ENCODE measurements around the gene ZSWIM5. TPM values are rescaled to one million over a fixed set of nuclear protein-coding genes. Genes with fewer than 3 reads are reported as not detected.

Gene ZSWIM5
- total and polyA plus RNA-seq, 2 of the 8 experiments (the other 6 are each of a cell fraction or from before 2014, with no cell fraction given): 2.5 to 3.9 TPM

DNA sequence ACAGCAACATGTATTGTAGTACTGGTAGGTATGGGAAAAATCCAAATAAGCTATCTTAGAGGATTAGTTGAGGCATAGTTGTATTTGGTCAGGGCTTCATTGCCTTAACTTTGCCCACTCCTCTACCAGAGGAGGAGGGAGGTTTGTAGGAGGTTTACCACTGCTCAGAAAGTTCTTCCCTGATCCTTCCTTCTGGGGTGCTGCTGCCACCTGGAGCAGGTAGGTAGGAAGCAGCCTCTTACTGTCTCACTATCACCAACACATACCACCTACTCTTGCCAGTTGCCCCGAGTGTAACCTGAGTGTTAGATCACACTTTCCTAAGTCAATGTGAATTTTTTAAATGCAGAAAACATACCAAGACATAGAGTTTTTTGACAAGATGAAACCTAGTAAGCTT lies 24.1 kb upstream of the ZSWIM5 start (continued):
- TF ChIP-seq, protein P1, sequence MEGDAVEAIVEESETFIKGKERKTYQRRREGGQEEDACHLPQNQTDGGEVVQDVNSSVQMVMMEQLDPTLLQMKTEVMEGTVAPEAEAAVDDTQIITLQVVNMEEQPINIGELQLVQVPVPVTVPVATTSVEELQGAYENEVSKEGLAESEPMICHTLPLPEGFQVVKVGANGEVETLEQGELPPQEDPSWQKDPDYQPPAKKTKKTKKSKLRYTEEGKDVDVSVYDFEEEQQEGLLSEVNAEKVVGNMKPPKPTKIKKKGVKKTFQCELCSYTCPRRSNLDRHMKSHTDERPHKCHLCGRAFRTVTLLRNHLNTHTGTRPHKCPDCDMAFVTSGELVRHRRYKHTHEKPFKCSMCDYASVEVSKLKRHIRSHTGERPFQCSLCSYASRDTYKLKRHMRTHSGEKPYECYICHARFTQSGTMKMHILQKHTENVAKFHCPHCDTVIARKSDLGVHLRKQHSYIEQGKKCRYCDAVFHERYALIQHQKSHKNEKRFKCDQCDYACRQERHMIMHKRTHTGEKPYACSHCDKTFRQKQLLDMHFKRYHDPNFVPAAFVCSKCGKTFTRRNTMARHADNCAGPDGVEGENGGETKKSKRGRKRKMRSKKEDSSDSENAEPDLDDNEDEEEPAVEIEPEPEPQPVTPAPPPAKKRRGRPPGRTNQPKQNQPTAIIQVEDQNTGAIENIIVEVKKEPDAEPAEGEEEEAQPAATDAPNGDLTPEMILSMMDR (IDR thresholded peaks at IDR 0.05; ENCODE audit: control extremely low read depth in 1 of 3, insufficient read depth in 1 of 3, low read depth in 1 of 3, low read length in 3 of 3): peak; percentile 34 to 45 (median 41)
- no peak for TF ChIP-seq SP2 (IDR thresholded peaks at IDR 0.05; ENCODE audit: low read length)
- TF ChIP-seq POU5F1 (IDR thresholded peaks at IDR 0.05; ENCODE audit: low read depth, low read length): no peak
- TF ChIP-seq TBP (IDR thresholded peaks at IDR 0.05; ENCODE audit: low read depth, low read length): no peak
